Naive thymus-derived CD4-positive, alpha-beta T cell (primary cell): ENCODE measurements around the gene HSD17B7. TPM values are rescaled to one million over a fixed set of nuclear protein-coding genes. Genes with fewer than 3 reads are reported as not detected.

Experiments
- ATAC-seq: fragments of 150-1000 bp; cut with Tn5 transposase; 2 replicates; pipeline ENCODE4 v1.10.0; 2021; ENCODE audit warnings: mild to moderate bottlenecking, moderate library complexity
- CTCF ChIA-PET: fragments of 350-600 bp; sonication (Branson Sonifier 250); formaldehyde crosslinking; loops from one replicate; lab custom pipeline; 2021; ENCODE audit warnings: antibody characterized with exemption; lab: Charles Lee
- POLR2A ChIA-PET: fragments of 350-600 bp; sonication (Branson Sonifier 250); formaldehyde crosslinking; loops from one replicate; lab custom pipeline; 2021; ENCODE audit warnings: antibody characterized with exemption, inconsistent platforms; lab: Charles Lee
- DNase-seq, 9 donors: peaks; one replicate each; pipeline versions ENCODE4 v3.0.0 to v3.0.0-alpha.2; 2020 to 2022; ENCODE audit warnings: mixed read lengths in 1 of 9
- H3K27ac ChIP-seq: one replicate; pipeline ENCODE4 v1.7.0; 2013; ENCODE audit warnings: mild to moderate bottlenecking, low read depth, low read length, moderate library complexity
- H3K27me3 ChIP-seq, 2 donors: one replicate each; pipeline ENCODE4 v1.7.0; 2013; ENCODE audit warnings: low read length in 2 of 2, mild to moderate bottlenecking in 2 of 2, moderate library complexity in 2 of 2; ENCODE audit not compliant: control insufficient read depth in 2 of 2, insufficient read depth in 2 of 2
- H3K36me3 ChIP-seq, 3 experiments: 1 replicate in 2 of 3; 2 replicates in 1 of 3; pipeline ENCODE4 v1.7.0; 2013; ENCODE audit warnings: low read length in 3 of 3, mild to moderate bottlenecking in 3 of 3, moderate library complexity in 1 of 3; ENCODE audit not compliant: insufficient read depth in 3 of 3, control insufficient read depth in 2 of 3
- H3K4me1 ChIP-seq, 2 donors: one replicate each; pipeline ENCODE4 v1.7.0; 2013; ENCODE audit warnings: low read length in 2 of 2, mild to moderate bottlenecking in 2 of 2, moderate library complexity in 1 of 2; ENCODE audit not compliant: control insufficient read depth in 2 of 2, insufficient read depth in 2 of 2
- H3K4me3 ChIP-seq: 2 replicates; pipeline ENCODE4 v1.7.0; 2013; ENCODE audit warnings: mild to moderate bottlenecking, low read length
- H3K9me3 ChIP-seq, 3 experiments: 1 replicate in 2 of 3; 2 replicates in 1 of 3; pipeline ENCODE4 v1.7.0; 2013; ENCODE audit warnings: low read length in 3 of 3; ENCODE audit not compliant: control insufficient read depth in 2 of 3
- H3K27ac Mint-ChIP-seq, 9 donors: one replicate each; pipeline ENCODE4 v1.8.0; 2020 to 2022; ENCODE audit warnings: mixed read lengths in 9 of 9, mild to moderate bottlenecking in 8 of 9, moderate library complexity in 5 of 9, inconsistent platforms in 2 of 9
- H3K27me3 Mint-ChIP-seq, 5 donors: one replicate each; pipeline ENCODE4 v1.8.0; 2021 to 2022; ENCODE audit warnings: mixed read lengths in 5 of 5, mild to moderate bottlenecking in 1 of 5
- H3K36me3 Mint-ChIP-seq, 5 donors: one replicate each; pipeline ENCODE4 v1.8.0; 2020 to 2022; ENCODE audit warnings: mixed read lengths in 5 of 5, mild to moderate bottlenecking in 3 of 5, inconsistent platforms in 1 of 5
- H3K4me1 Mint-ChIP-seq, 7 donors: one replicate each; pipeline ENCODE4 v1.8.0; 2020 to 2022; ENCODE audit warnings: mixed read lengths in 7 of 7, mild to moderate bottlenecking in 3 of 7, inconsistent platforms in 1 of 7
- H3K4me3 Mint-ChIP-seq, 10 donors: one replicate each; pipeline ENCODE4 v1.8.0; 2020 to 2022; ENCODE audit warnings: mild to moderate bottlenecking in 10 of 10, mixed read lengths in 10 of 10, moderate library complexity in 6 of 10, inconsistent platforms in 2 of 10
- H3K9me3 Mint-ChIP-seq, 11 donors: one replicate each; pipeline ENCODE4 v1.8.0; 2020 to 2022; ENCODE audit warnings: mixed read lengths in 11 of 11, mild to moderate bottlenecking in 4 of 11, inconsistent platforms in 1 of 11, moderate library complexity in 1 of 11
- intact Hi-C, 2 donors: fragments of 100-400 bp; cut with micrococcal nuclease; formaldehyde crosslinking; loops; one replicate each; pipeline ENCODE4 v1.15.1; 2023
- polyA plus RNA-seq, 2 donors: library from polyadenylated mRNA; unstranded; fragments of 300-500 nt; fragmentation: Illumina TruSeq; gene quantifications; one replicate each; pipeline ENCODE4 v1.2.3, GENCODE V29; 2021
- total RNA-seq, 6 experiments: library from RNA in 5 of 6; stranded (reverse) in 5 of 6; gene quantifications; 1 replicate in 5 of 6; 2 replicates in 1 of 6; pipeline ENCODE4 v1.2.3 and lab custom pipeline; 2021 to 2026

HSD17B7 gene
- total and polyA plus RNA-seq, 7 experiments from 2014 or later = 19.3 to 34.1 (median 23.5) TPM

DNA sequence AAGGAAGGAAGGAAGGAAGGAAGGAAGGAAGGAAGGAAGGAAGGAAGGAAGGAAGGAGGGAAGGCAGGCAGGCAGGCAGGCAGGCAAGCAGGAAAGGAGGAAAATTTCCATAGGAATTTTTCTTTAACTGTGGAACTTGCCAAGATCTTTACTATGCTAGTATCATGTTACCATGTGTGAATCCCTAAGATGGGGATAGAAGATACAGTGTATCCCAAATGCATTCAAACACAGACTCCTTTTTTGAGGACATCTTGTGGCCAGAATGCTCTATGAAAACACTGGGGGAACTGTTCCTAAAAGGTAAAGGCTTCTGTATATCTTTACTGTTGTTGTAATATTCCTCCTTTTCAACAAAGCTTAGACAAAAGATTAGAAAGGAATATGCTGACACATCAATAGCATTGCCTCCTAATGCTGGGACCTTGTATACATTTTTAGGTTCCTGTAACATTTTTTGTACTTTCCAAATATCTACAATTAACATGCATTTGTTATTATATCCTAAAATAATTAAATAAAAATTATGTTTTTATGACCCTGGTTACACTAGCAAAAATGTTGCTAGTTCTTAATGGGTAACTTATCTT is 49.8 kb downstream of the HSD17B7 start:
- ATAC-seq (no peak), DNase-seq (no peak)
- no peak overlapping the region for H3K4me3 Mint-ChIP-seq
- H3K27me3 ChIP-seq = no peaks in the 10 kb centered on the region
- peaks cover 0 to 9% (median 0%) of the 10 kb centered on the region in 7 donors for H3K4me1 Mint-ChIP-seq
- H3K9me3 Mint-ChIP-seq = peaks cover 0 to 24% (median 14%) of the 10 kb centered on the region in 11 donors
- ChIA-PET CTCF (no interaction called here), POLR2A (no interaction called here)
- no peaks in the 10 kb centered on the region for H3K4me1 ChIP-seq
- no peak overlapping the region for H3K27ac ChIP-seq
- no peak overlapping the region for H3K4me3 ChIP-seq
- no peaks in the 10 kb centered on the region for H3K36me3 ChIP-seq
- peaks cover 0 to 11% (median 5%) of the 10 kb centered on the region in 5 donors for H3K36me3 Mint-ChIP-seq
- peaks cover 11 to 30% (median 19%) of the 10 kb centered on the region in 5 donors for H3K27me3 Mint-ChIP-seq
- H3K27ac Mint-ChIP-seq = no peak overlapping the region
- intact Hi-C loops = no loop called here
- H3K9me3 ChIP-seq = peaks cover 0 to 13% (median 0%) of the 10 kb centered on the region in 3 experiments

DNA sequence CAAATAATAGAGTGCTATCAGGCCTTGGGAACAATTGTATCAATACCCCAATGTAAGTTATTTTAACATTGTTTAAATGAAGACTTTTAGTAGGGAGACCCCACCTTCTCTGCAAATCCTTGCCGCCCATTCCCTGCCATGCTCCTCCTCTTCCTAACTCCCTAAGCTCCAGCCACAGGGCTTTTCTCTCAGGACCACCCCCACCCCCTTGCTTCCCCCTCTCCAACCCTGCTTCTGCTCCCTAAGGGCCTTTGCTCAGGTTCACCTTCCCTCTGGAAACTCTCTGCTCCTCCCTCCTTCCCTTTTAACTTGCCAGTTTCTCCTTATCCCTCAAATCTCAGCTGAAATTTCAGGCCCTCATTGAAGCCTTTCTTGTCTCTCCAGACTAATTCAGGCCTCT is 53.7 kb downstream of the HSD17B7 start:
- no peaks in the 10 kb centered on the region for H3K4me1 ChIP-seq
- peaks cover 0 to 5% (median 0%) of the 10 kb centered on the region in 3 experiments for H3K9me3 ChIP-seq
- no peak for ATAC-seq
- H3K27me3 ChIP-seq = no peaks in the 10 kb centered on the region
- H3K4me3 ChIP-seq = no peak overlapping the region
- ChIA-PET POLR2A (no interaction called here), CTCF (no interaction called here)
- H3K27ac ChIP-seq = no peak overlapping the region
- no peak for DNase-seq
- Mint-ChIP-seq H3K27ac (no peak overlapping the region), H3K9me3 (peaks cover 0 to 12% (median 3%) of the 10 kb centered on the region in 11 donors), H3K4me1 (no peaks in the 10 kb centered on the region), H3K36me3 (peaks cover 0 to 4% (median 0%) of the 10 kb centered on the region in 5 donors), H3K4me3 (no peak overlapping the region), H3K27me3 (peaks cover 6 to 29% (median 21%) of the 10 kb centered on the region in 5 donors)
- intact Hi-C loops = no loop called here
- H3K36me3 ChIP-seq = no peaks in the 10 kb centered on the region

DNA sequence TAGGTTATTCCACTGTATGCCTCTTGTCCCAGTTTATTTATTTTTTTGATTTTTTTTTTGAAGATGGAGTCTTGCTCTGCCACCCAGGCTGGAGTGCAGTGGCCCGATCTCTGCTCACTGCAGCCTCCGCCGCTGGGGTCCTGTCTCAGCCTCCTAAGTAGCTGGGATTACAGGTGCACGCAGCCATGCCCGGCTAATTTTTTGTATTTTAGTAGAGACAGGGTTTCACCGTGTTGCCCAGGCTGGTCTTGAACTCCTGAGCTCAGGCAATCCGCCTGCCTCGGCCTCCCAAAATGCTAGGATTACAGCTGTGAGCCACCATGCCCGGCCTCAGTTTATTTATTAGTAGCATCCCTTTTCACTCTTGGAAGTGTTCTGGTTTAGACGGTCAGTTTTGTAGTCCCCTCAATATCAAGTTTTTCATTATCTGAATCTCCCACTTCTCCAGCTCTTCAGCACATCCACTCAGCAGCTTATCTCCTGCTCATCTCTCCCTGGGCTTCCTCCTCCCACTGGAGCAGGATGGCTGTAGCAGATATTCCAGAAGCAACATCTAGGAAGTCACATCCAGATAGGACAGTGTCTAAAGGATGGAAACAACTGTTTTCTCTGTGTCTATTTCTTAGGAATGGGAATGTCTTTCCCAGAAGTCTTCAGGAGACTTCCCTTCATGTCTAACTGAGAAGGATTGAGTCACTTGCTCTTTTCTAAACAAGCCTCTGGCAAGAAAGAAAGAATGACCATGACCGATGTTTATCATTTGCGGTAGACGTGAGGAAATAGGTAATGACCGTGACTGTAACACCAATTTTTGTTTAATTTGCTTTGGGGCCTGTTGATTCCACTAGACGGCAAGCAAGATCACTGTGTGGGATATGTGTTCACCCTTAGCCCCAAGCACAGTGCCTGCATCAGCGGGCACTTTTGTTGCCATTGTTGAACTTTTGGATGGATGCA is 56.0 kb downstream of the HSD17B7 start:
- no peak overlapping the region for H3K27ac ChIP-seq
- H3K9me3 ChIP-seq = no peaks in the 10 kb centered on the region
- intact Hi-C loops = no loop called here
- no peaks in the 10 kb centered on the region for H3K4me1 ChIP-seq
- ChIA-PET CTCF (interaction anchor here (0.7 to 3.6 kb wide), 2 partner anchors 9 to 470 kb away, joined by 3 to 28 read pairs; no protein-coding TSS in a partner anchor), POLR2A (no interaction called here)
- Mint-ChIP-seq H3K4me3 (no peak overlapping the region), H3K4me1 (no peaks in the 10 kb centered on the region), H3K36me3 (no peaks in the 10 kb centered on the region), H3K27me3 (peaks cover 8 to 33% (median 22%) of the 10 kb centered on the region in 5 donors), H3K9me3 (no peaks in the 10 kb centered on the region), H3K27ac (no peak overlapping the region)
- no peaks in the 10 kb centered on the region for H3K27me3 ChIP-seq
- no peaks in the 10 kb centered on the region for H3K36me3 ChIP-seq
- no peak for ATAC-seq
- H3K4me3 ChIP-seq = no peak overlapping the region
- no peak for DNase-seq

DNA sequence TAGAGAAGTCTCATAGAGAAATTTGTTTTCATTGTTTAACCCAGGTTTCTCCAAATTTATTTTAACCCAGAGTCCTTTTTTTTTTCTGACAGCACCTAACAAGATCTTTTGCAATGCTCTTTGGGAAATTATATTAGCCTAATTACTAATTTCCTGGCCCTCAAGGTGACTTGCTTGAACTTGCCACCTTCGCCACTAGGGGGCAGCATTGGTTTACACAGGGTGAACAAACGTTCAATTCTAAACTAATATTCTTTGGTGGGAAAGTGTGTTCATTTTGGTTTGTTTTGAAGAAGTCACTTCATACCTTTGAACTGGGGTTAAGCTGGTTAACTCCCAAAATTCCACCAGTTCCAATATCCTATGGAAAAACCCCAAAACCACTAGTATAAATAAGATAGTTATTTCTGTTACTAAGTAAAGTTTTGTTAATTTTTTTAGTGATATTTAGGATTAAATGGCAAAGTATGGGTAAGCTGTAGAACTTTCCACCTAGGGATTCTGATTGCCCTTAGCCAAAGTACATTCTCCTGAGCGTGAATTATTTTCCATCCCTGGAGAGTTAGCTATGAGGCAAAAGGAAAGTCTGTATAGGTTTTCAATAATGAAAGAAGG is 57.4 kb downstream of the HSD17B7 start:
- no peaks in the 10 kb centered on the region for H3K36me3 Mint-ChIP-seq
- H3K9me3 Mint-ChIP-seq = no peaks in the 10 kb centered on the region
- Histone ChIP-seq H3K4me1 (no peaks in the 10 kb centered on the region), H3K27me3 (no peaks in the 10 kb centered on the region), H3K4me3 (no peak overlapping the region), H3K36me3 (no peaks in the 10 kb centered on the region), H3K27ac (no peak overlapping the region), H3K9me3 (no peaks in the 10 kb centered on the region)
- DNase-seq (peak; percentile 27 to 77 (median 65)), ATAC-seq (peak; percentile 58)
- ChIA-PET POLR2A (no interaction called here), CTCF (interaction anchor here (0.7 to 3.6 kb wide), 5 partner anchors 11 to 468 kb away, joined by 3 to 28 read pairs (median 3); no protein-coding TSS in a partner anchor)
- H3K27me3 Mint-ChIP-seq = peaks cover 4 to 34% (median 15%) of the 10 kb centered on the region in 5 donors
- H3K27ac Mint-ChIP-seq = no peak overlapping the region
- H3K4me1 Mint-ChIP-seq = no peaks in the 10 kb centered on the region
- no peak overlapping the region for H3K4me3 Mint-ChIP-seq
- intact Hi-C loops = loop anchor here in 1 of 2 donors (1.0 kb wide), 2 partner anchors 327 to 792 kb away; no protein-coding TSS in a partner anchor

DNA sequence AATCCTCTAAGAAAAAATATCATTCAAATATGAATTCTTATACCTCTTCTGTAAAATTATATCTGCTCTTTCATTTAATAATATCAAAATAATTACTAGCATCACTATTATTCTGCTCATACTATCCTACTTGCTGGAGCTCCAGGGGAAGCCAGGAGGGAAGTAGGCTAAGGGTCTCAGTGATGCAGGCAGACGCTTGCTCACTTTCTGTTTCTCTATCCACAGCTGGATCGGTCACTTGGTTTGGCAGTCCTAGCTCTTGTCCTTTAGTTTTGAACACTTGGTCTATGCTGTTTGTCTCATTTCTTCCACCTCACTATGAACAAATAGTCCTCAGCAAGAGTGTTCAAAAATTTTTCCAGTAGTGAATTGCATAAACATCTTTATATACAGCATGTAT is 59.2 kb downstream of the HSD17B7 start:
- Mint-ChIP-seq H3K36me3 (no peaks in the 10 kb centered on the region), H3K4me3 (no peak overlapping the region), H3K9me3 (no peaks in the 10 kb centered on the region), H3K4me1 (peaks cover 0 to 4% (median 0%) of the 10 kb centered on the region in 7 donors), H3K27ac (no peak overlapping the region), H3K27me3 (peaks cover 0 to 28% (median 14%) of the 10 kb centered on the region in 5 donors)
- Histone ChIP-seq H3K9me3 (no peaks in the 10 kb centered on the region), H3K4me3 (no peak overlapping the region), H3K36me3 (no peaks in the 10 kb centered on the region), H3K27me3 (no peaks in the 10 kb centered on the region), H3K27ac (no peak overlapping the region), H3K4me1 (no peaks in the 10 kb centered on the region)
- no peak for ATAC-seq
- intact Hi-C loops = loop anchor here in 1 of 2 donors (5.0 kb wide), 1 partner anchor 1938 kb away; no protein-coding TSS in a partner anchor
- ChIA-PET CTCF (interaction anchor here (1.1 to 3.6 kb wide), 2 partner anchors 12 to 466 kb away, joined by 3 to 28 read pairs; no protein-coding TSS in a partner anchor), POLR2A (no interaction called here)
- no peak for DNase-seq

DNA sequence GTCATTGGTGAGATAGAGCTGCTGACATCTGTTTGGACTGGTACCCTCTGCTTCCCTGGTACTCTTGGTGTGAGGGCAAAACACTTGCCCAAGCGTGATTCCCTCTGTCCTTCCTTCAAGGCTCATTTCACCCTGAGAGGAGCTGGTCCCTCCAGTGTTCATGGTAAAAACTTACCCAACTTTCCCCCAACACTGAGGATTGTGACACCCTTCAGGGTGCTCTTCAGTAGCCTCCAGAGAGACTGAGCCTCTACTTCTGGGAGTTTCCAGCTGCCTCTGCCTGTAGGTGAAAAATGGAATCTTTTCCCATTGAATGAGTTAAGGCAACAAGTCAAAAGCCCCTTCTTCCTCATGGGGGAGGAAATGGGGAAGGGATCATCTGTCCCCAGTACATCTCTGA is 60.8 kb downstream of the HSD17B7 start:
- ATAC-seq (no peak), DNase-seq (no peak)
- no peak overlapping the region for H3K27ac Mint-ChIP-seq
- Histone ChIP-seq H3K27me3 (no peaks in the 10 kb centered on the region), H3K9me3 (no peaks in the 10 kb centered on the region), H3K27ac (no peak overlapping the region), H3K4me1 (no peaks in the 10 kb centered on the region), H3K4me3 (no peak overlapping the region), H3K36me3 (no peaks in the 10 kb centered on the region)
- H3K4me1 Mint-ChIP-seq = peaks cover 0 to 4% (median 0%) of the 10 kb centered on the region in 7 donors
- POLR2A ChIA-PET = no interaction called here
- H3K27me3 Mint-ChIP-seq = peaks cover 0 to 20% (median 15%) of the 10 kb centered on the region in 5 donors
- CTCF ChIA-PET = interaction anchor here (0.7 kb wide), 1 partner anchor 1364 kb away, joined by 3 read pairs; no protein-coding TSS in a partner anchor
- H3K36me3 Mint-ChIP-seq = no peaks in the 10 kb centered on the region
- intact Hi-C loops = loop anchor here in 1 of 2 donors (5.0 kb wide), 1 partner anchor 1936 kb away; no protein-coding TSS in a partner anchor
- H3K9me3 Mint-ChIP-seq = no peaks in the 10 kb centered on the region
- H3K4me3 Mint-ChIP-seq = no peak overlapping the region
